Kidney tubule cell (primary cell): ENCODE measurements around the gene SF3B5.
"Not testable (repeated sequence)": the region's sequence is repeated elsewhere in the genome, so short reads cannot be mapped to it uniquely, and the experiment has no call there.

Source experiments
- DNase-seq: peaks from one replicate; pipeline ENCODE4 v3.0.0-alpha.2; 2018; ENCODE audit warnings: low spot score

SF3B5 gene

DNA sequence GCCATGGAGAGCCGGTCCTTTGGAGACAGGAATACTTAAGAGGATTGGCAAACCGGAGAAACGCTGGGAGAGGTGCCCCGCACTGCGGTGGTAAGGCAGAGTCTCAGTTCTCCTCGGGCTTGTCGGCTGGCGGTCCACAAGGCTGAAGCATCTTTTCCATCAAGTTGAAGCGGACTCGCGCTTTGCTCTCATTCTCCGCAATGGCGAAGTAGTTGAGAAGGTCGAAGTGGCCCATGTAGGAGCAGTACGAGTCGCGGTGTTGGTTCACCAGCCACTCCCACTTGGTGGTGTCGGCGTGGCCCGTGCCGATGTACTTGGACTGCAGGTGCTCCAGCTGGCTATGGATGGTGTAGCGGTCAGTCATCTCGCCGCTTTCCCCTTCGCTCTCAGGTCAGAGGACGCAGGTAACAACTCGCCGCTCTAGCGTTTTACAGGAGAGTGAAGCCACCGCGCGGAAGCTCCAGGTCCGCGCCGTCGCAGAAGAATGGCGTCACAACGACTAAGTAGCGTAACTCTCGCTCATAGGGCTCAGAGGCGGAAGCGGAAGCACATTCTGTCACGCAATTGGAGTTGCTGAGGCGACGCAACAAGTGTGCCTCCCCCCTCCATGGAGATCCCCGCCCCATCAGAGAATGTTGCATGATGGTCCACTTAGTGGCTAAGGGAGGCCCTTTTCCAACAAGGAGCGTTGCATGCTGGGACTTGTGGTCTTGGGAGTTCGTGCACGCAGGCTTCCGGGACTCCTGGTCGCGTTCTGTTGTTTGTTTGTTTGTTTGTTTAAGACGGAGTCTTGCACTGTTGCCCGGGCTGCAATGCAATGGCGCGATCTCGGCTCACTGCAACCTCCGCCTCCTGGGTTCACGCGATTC, at the start of gene SF3B5:
TSS of gene SF3B5 (minus strand) at position 440 of the 869 bp plus-strand sequence. CDS start at position 364, 76 bp downstream.
- DNase-seq: peak; percentile 100

- no peak for DNase-seq
Measured at GRCh38 chr6:144144996-144145395, 49.6 kb upstream of the SF3B5 start.

- no peak for DNase-seq
Measured at GRCh38 chr6:144143878-144144277, 48.5 kb upstream of the SF3B5 start.

DNA sequence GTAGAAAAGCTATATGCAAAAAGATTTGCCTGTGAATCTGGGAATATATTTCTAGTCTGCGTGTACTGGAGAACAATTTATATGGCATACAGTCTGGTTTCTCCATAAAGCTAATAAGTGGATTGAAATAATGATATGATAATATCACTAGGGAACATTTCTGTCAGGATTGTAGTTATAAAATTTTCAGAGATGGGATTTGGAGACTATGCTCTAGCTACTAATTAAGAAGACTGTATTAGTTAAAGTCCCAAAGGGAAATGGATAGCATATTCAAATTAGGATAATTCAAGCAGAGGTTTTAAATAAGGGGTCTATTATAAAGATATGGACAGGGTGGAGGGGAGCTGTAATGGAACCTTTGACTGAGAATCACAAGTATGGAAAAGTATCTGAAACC, 47.7 kb upstream of the SF3B5 start:
- no peak for DNase-seq

DNA sequence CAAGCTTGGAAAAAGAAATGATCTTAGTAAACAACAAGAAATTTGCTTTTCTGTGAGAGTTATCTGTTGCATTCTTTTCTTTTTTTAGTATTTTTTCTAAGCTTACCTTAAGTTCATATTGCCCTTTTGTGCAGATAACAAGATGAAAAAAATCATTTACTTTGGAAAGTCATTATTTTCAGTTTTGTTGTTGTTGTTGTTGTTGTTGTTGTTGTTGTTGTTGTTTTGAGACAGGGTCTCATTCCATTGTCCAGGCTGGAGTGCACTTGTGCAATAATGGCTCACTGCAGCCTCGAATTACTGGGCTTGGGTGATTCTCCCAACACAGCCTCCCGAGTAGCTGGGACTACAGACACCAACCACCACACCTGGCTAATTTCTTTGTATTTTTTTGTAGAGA, 46.1 kb upstream of the SF3B5 start:
- DNase-seq: no peak

DNA sequence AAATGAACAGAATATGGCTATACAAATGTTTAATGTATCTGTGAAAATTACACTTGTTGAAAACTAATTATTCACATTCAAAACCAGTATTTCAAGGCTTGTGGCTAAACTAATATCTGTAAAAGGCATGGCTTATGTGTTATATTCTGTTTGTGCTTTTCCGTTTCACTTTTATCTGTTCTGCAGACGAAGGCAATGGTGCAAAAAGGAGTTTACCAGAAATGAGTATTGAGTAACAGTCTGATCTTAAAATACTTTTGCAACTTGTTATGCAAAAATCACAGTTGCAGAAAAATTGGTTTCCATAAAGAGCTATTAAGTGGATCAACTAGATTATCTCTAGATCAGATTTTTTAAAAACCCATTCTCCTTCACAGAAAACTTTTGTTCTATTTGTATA, 45.5 kb upstream of the SF3B5 start:
- DNase-seq: no peak

- DNase-seq: no peak
Measured at GRCh38 chr6:144139817-144140216, 44.4 kb upstream of the SF3B5 start.

- no peak for DNase-seq
Measured at GRCh38 chr6:144138542-144138941, 43.2 kb upstream of the SF3B5 start.

DNA sequence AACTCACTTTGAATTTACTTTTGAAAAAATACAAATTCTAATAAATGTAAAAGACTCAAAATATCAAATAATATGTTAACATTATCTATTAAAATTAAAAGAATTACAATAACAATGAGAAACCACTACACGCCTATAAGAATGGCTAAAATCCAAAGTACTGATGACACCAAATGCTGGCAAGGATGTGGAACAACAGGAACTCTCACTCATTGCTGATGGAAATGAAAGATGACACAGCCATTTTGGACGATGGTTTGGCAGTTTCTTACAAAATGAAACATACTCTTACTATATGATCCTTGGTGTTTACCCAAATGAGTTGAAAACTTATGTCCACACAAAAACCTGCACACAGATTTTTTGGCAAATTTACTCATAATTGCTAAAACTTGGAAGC, 39.4 kb upstream of the SF3B5 start:
- DNase-seq: no peak

GRCh38 chr6:144134176-144134575, 38.8 kb upstream of the SF3B5 start:
- no peak for DNase-seq

DNA sequence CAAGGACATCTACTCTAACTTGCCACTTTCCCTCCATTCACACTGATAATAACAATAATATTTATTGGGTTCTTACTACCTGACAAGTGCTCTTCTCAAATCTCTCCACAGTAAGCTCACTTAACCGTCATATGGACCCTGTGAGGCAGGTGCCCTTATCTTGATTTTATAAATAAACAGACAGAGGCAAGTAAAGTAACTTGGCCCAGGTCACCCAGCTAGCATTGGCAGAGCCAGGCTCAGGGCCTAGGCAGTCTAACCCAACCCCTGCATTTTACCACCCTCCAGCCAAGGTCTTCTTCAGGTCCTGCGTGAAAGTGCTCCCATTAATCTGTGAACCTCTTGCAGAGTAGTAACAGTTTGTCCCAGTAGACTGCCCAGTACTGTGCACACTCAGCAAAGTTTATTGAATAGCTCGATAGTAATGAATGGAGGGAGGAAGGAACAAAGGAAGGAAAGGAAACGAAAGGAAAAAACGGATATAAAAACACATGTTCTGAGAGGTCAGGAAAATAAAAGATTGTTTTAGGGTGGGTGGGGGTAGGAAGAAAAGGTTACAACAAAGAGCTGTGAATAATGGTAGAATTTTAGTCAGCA, 38.0 kb upstream of the SF3B5 start:
- no peak for DNase-seq

DNA sequence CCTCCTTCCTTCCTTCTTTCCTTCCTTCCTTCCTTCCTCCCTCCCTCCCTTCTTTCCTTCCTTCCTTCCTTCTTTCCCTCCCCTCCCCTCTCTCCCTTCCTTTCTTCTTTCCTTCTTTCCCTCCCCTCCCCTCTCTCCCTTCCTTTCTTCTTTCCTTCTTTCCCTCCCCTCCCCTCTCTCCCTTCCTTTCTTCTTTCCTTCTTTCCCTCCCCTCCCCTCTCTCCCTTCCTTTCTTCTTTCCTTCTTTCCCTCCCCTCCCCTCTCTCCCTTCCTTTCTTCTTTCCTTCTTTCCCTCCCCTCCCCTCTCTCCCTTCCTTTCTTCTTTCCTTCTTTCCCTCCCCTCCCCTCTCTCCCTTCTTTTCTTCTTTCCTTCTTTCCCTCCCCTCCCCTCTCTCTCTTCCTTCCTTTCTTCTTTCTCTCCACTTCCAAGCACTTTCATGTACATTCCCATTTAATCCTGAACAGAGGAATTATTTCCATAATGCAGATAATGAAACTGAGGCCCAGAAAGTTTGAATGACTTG, 36.9 kb upstream of the SF3B5 start:
- not testable (repeated sequence) for DNase-seq

DNA sequence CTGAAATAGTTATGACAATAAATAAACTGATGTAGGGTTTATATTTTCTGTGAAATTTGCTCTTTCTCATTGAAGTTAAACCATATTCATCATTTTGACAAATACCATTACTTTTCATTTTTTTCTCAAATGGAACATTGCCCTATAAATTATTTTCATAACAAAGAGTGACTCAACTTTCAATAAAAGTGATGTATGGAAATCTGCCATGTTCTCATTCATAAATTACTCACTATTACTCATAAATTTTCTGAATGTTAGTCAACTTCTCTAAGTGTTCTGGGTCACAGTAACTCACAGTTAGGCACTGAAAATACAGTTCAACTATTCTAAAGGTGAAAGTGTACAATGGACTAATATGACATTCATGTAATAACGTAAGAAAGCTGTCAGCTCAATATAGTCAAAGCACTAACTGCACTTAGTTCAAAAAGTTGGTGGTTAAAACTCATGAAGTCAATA, 35.9 kb upstream of the SF3B5 start:
- peak; percentile 48 for DNase-seq

DNA sequence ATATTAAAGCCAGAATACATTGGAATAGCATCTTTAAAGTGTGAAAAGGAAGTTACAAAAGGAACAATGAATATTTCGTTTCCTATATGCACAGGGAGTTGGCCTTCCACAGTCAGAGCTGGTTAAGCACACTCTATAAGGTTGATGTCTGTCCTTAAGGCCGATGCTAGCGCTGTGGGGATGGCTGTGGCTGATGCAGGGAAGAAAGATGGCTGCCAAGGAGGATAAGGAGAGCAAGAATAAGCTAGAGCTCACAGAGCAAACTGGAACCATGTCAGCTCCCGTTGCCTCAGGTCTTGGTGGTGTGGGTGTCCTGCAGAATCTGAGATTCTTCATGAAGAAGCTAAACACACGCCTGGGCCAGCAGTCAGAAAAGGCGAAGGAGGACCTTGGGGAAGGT, 34.1 kb upstream of the SF3B5 start:
- DNase-seq: no peak

DNA sequence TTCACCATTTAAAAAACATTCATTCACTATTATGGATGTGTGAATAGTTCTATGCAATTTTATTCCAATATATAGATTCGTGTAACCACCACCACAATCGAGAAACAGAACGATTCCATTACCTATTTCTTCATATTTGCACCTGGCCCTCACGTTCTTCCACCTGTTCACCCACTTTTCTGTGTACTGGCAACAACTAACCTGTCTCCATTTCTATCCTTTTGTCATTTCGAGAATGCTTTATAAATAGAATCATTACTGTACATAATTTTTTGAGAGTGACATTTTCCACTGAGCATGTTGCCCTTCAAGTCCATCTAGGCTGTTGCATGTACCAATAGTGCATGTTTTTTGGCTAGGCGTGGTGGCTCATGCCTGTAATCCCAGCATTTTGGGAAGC, 31.7 kb upstream of the SF3B5 start:
- no peak for DNase-seq

- no peak for DNase-seq
Measured at GRCh38 chr6:144123836-144124235, 28.5 kb upstream of the SF3B5 start.

- DNase-seq: no peak
Measured at GRCh38 chr6:144123421-144123820, 28.0 kb upstream of the SF3B5 start.

DNA sequence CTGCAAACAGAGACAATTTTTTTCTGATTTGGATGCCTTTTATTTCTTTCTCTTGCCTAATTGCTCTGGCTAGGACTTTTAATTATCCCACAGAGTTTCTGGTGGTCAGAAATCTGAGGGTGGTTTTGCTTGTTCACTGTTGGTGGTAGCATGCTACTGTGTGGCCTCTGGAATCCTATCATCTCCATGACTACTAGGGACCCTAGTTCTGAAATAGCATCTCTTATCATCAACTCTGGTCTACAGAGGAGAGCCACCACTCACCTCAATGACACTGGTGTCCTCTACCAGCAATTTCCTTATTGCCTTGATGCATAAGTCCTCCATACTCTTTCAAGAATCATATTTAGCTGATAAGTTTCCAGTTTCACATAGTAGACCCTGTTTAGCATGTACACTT, 27.5 kb upstream of the SF3B5 start:
- no peak for DNase-seq

DNA sequence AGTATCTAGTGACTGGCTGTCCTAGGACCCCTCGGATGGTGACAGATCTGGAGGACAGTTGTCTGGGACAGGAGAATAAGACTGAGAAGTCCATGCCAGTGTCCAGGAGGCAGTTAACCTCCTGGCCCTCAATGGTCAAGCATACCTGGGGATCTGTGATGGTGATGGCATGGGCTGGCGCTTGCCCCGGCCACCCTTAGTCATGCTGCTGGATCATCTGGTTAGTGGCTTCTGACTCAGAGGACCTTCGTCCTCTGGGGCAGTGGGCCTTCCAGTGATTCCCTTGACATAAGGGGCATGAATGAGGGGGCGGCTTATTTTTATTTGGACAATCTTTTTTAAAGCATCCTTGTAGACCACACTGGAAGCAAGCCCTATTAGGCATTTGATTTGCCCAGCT, 24.0 kb upstream of the SF3B5 start:
- peak; percentile 18 for DNase-seq

DNA sequence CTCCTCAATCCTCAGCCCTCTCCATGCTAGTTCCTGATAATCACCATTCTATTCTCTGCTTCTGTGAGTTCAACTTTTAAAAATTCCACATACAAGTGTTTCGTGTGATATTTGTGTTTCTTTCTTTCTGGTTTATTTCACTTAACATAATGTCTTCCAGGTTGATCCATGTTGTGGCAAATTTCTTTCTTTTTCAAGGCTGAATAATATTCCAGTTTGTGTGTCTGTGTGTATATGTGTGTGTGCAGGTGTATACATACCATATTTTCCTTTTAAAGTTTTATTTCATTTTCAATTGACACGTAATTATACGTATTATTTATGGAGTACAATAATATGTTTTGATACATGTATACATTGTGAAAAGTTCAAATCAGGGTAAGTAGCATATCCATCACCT, 19.8 kb upstream of the SF3B5 start:
- DNase-seq: no peak

- DNase-seq: no peak
Measured at GRCh38 chr6:144113366-144113765, 18.0 kb upstream of the SF3B5 start.

GRCh38 chr6:144110210-144110609, 14.8 kb upstream of the SF3B5 start:
- DNase-seq: no peak

DNA sequence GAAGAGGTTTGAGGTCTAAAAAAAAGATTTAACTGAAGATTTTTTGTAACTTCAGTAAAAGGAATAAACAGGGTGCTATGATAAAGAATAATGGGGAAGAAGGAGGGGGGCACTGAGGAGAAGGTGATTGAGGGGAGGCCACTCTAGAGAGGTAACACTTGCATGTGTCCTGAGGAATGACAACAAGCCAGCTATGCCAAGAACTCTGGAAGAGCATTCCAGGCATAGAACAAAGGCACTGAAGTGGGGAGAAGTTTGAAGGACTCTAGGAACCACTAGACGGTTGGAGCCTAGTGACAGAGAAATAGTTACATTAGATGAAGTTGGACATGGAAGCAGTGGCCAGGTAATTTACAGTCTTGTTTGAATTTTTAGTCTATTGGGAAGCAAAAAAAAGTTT, 10.8 kb upstream of the SF3B5 start:
- DNase-seq: peak; percentile 74
